Measurements from ENCODE around the gene SLC22A7. TPM values are rescaled to one million over a fixed set of nuclear protein-coding genes. Genes with fewer than 3 reads are reported as not detected.

SLC22A7 gene
- total and polyA plus RNA-seq, 2 donors (not counting 1 experiment from before 2014, with no cell fraction given) = not detected

DNA sequence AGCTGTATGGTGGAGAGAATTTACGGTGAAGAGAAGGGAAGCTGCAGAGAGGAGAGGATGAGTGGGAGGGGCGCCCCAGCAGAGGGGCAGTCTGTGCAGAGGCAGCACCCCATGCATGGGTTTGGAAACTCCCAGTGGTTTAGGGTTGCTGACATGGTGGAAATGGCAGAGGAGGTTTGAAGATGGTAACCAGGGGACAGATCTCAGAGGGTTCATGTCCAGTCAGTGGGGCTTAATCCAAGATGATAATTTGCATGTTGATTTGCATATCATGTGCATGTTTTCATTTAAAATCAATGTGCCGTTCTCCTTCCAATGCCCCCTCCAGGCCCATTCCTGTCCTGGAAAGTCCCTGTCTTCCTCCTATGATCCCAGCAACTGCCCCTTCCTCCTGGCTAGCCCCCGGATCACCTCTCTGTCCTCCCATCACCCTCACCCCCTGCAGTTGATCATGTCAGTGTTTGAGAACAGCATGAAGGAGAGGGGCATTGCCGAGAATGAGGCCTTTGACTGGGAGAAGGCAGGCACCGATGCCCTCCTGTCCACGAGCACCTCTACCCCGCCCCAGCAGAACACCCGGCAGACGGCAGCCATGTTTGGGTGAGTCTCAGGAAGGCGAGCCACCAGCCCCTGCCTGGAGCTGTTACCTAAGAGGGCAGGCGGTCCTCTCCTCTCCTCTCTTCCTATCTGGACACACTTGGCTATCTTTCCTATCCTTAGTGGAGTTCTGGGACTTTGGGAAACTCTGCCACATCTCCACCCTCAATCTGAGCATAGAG, 40.5 kb upstream of the SLC22A7 start:
- WGBS (ENCODE audit: insufficient coverage) = 93% methylated on average over 9 of the region's 12 CpGs
- DNase-seq = no peak
- ChIA-PET CTCF (interaction anchor here (0.6 kb wide), 1 partner anchor 143 kb away, joined by 3 read pairs; no protein-coding TSS in a partner anchor), POLR2A (no interaction called here)
- peaks cover 0 to 7% (median 0%) of the 10 kb centered on the region in 3 donors for H3K9me3 ChIP-seq (ENCODE audit: control extremely low read depth in 1 of 3, control insufficient read depth in 2 of 3, insufficient read depth in 1 of 3, low read length in 2 of 3)
- H4K20me1 ChIP-seq (ENCODE audit: control insufficient read depth, insufficient read depth, low read length, poor library complexity, severe bottlenecking) = no peaks in the 10 kb centered on the region
- no peak overlapping the region for H3K4me3 Mint-ChIP-seq
- H3K27me3 Mint-ChIP-seq = peaks cover 28% of the 10 kb centered on the region
- H3K27me3 ChIP-seq (replicated peaks in 1 of 4; ENCODE audit: control extremely low read depth in 1 of 4, control insufficient read depth in 3 of 4, insufficient read depth in 4 of 4, low read length in 3 of 4) = peaks cover 0 to 29% (median 2%) of the 10 kb centered on the region in 4 experiments
- H3K4me1 Mint-ChIP-seq = no peaks in the 10 kb centered on the region
- intact Hi-C loops (cut with micrococcal nuclease) = no loop called here
- no peak overlapping the region for H3K4me3 ChIP-seq (ENCODE audit: control extremely low read depth in 1 of 5, extremely low read depth in 1 of 5, insufficient read depth in 1 of 5, low read depth in 2 of 5, low read length in 4 of 5)
- no peak overlapping the region for H3K27ac Mint-ChIP-seq
- TF ChIP-seq, protein P1, sequence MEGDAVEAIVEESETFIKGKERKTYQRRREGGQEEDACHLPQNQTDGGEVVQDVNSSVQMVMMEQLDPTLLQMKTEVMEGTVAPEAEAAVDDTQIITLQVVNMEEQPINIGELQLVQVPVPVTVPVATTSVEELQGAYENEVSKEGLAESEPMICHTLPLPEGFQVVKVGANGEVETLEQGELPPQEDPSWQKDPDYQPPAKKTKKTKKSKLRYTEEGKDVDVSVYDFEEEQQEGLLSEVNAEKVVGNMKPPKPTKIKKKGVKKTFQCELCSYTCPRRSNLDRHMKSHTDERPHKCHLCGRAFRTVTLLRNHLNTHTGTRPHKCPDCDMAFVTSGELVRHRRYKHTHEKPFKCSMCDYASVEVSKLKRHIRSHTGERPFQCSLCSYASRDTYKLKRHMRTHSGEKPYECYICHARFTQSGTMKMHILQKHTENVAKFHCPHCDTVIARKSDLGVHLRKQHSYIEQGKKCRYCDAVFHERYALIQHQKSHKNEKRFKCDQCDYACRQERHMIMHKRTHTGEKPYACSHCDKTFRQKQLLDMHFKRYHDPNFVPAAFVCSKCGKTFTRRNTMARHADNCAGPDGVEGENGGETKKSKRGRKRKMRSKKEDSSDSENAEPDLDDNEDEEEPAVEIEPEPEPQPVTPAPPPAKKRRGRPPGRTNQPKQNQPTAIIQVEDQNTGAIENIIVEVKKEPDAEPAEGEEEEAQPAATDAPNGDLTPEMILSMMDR (IDR thresholded peaks at IDR 0.05) = no peak
- TF ChIP-seq EZH2 (IDR thresholded peaks at IDR 0.05; ENCODE audit: borderline replicate concordance, insufficient read depth, low read depth, low read length, poor library complexity, severe bottlenecking) = no peak
- no peak overlapping the region for H3K9ac ChIP-seq (ENCODE audit: low read length)
- no peak overlapping the region for H3K27ac ChIP-seq (ENCODE audit: low read length in 2 of 2)
- H3K4me1 ChIP-seq (ENCODE audit: control insufficient read depth in 2 of 2, insufficient read depth in 2 of 2, low read length in 2 of 2) = no peaks in the 10 kb centered on the region
- no peaks in the 10 kb centered on the region for H3K36me3 ChIP-seq (replicated peaks in 1 of 2; ENCODE audit: control extremely low read depth in 1 of 2, control insufficient read depth in 1 of 2, extremely low read depth in 1 of 2, insufficient read depth in 2 of 2, low read length in 1 of 2)
- ATAC-seq (ENCODE audit: low read depth) = no peak
- no peak overlapping the region for H2AFZ ChIP-seq (ENCODE audit: insufficient read depth, low read depth, low read length, poor library complexity, severe bottlenecking)
- H3K9me3 Mint-ChIP-seq (ENCODE audit: insufficient read depth) = no peaks in the 10 kb centered on the region
- no peaks in the 10 kb centered on the region for H3K79me2 ChIP-seq (ENCODE audit: control insufficient read depth, insufficient read depth, low read length)
- no peak overlapping the region for H3K4me2 ChIP-seq (replicated peaks; ENCODE audit: low read depth, low read length, poor library complexity, severe bottlenecking)

DNA sequence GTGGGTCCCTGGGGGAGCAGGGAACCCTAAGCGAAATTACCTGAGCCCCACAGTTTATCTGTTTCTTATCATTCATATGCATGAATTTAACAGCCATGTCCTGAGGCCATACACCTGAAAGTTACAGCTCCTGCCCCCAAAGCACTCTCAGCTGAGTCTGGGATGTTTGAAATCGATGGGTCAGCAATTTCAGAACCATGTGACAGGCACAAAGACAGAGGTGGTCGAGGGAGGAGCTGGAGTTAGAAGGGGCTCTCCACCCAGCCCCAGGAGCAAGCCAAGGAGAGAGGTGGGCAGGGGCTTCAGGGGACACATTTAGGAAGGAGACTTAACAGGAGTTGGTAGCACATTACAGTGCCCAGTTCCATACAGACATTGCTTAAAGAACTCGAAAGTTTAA, 39.9 kb upstream of the SLC22A7 start:
- Histone ChIP-seq H3K4me3 (ENCODE audit: control extremely low read depth in 1 of 5, extremely low read depth in 1 of 5, insufficient read depth in 1 of 5, low read depth in 2 of 5, low read length in 4 of 5) (no peak overlapping the region), H3K4me2 (replicated peaks; ENCODE audit: low read depth, low read length, poor library complexity, severe bottlenecking) (no peak overlapping the region), H4K20me1 (ENCODE audit: control insufficient read depth, insufficient read depth, low read length, poor library complexity, severe bottlenecking) (no peaks in the 10 kb centered on the region), H3K4me1 (ENCODE audit: control insufficient read depth in 2 of 2, insufficient read depth in 2 of 2, low read length in 2 of 2) (no peaks in the 10 kb centered on the region), H3K27ac (ENCODE audit: low read length in 2 of 2) (no peak overlapping the region), H3K9me3 (ENCODE audit: control extremely low read depth in 1 of 3, control insufficient read depth in 2 of 3, insufficient read depth in 1 of 3, low read length in 2 of 3) (peaks cover 0 to 7% (median 0%) of the 10 kb centered on the region in 3 donors), H3K36me3 (replicated peaks in 1 of 2; ENCODE audit: control extremely low read depth in 1 of 2, control insufficient read depth in 1 of 2, extremely low read depth in 1 of 2, insufficient read depth in 2 of 2, low read length in 1 of 2) (no peaks in the 10 kb centered on the region), H3K27me3 (replicated peaks in 1 of 4; ENCODE audit: control extremely low read depth in 1 of 4, control insufficient read depth in 3 of 4, insufficient read depth in 4 of 4, low read length in 3 of 4) (peaks cover 0 to 23% (median under 1%) of the 10 kb centered on the region in 4 experiments), H3K9ac (ENCODE audit: low read length) (no peak overlapping the region), H3K79me2 (ENCODE audit: control insufficient read depth, insufficient read depth, low read length) (no peaks in the 10 kb centered on the region), H2AFZ (ENCODE audit: insufficient read depth, low read depth, low read length, poor library complexity, severe bottlenecking) (no peak overlapping the region)
- intact Hi-C loops (cut with micrococcal nuclease) = no loop called here
- Mint-ChIP-seq H3K9me3 (ENCODE audit: insufficient read depth) (no peaks in the 10 kb centered on the region), H3K4me1 (no peaks in the 10 kb centered on the region), H3K27me3 (peaks cover 21% of the 10 kb centered on the region), H3K27ac (no peak overlapping the region), H3K4me3 (no peak overlapping the region)
- POLR2A ChIA-PET = no interaction called here
- ATAC-seq (ENCODE audit: low read depth) (no peak), DNase-seq (no peak)
- no peak for TF ChIP-seq EZH2 (IDR thresholded peaks at IDR 0.05; ENCODE audit: borderline replicate concordance, insufficient read depth, low read depth, low read length, poor library complexity, severe bottlenecking)
- TF ChIP-seq, protein P1 (IDR thresholded peaks at IDR 0.05) = no peak
- WGBS (ENCODE audit: insufficient coverage) = 100% methylated on average over 1 of the region's 4 CpGs
- CTCF ChIA-PET = no interaction called here

Measured in B cell (primary cell).